GM12864 (cell line): Measurements from ENCODE around the gene SEMA3C.

ENCODE experiments used
- DNase-seq: peaks from one replicate; pipeline ENCODE4 v3.0.0-alpha.2; 2011; ENCODE audit warnings: low read depth
- H3K4me3 ChIP-seq: 2 replicates; pipeline ENCODE4 v1.5.1; 2011; ENCODE audit warnings: mild to moderate bottlenecking, low read depth, low read length, control low read depth
- CTCF ChIP-seq: IDR thresholded peaks from 2 replicates; pipeline ENCODE4 v1.5.1; 2011; ENCODE audit warnings: low read depth, mild to moderate bottlenecking, moderate library complexity, low read length, control low read depth, inconsistent platforms; ENCODE audit errors: missing control alignments

Gene SEMA3C

GRCh38 chr7:80794631-80795573 is 123.9 kb downstream of the SEMA3C start:
- TF ChIP-seq CTCF, result no peak
- DNase-seq, result no peak

GRCh38 chr7:80791509-80791929 is 127.3 kb downstream of the SEMA3C start:
- no peak for DNase-seq
- H3K4me3 ChIP-seq, result no peak overlapping the region
- TF ChIP-seq CTCF, result no peak

More at GRCh38 chr7:80794631-80795573, 123.9 kb downstream of the SEMA3C start:
- H3K4me3 ChIP-seq, result no peak overlapping the region

GRCh38 chr7:80790877-80791276 is 128.0 kb downstream of the SEMA3C start:
- no peak for TF ChIP-seq CTCF
- no peak overlapping the region for H3K4me3 ChIP-seq
- DNase-seq, result no peak

GRCh38 chr7:80787721-80788120 is 131.1 kb downstream of the SEMA3C start:
- TF ChIP-seq CTCF, result no peak
- no peak overlapping the region for H3K4me3 ChIP-seq
- DNase-seq, result no peak

GRCh38 chr7:80785961-80786536 is 132.8 kb downstream of the SEMA3C start:
- no peak for TF ChIP-seq CTCF
- H3K4me3 ChIP-seq, result no peak overlapping the region
- DNase-seq, result no peak

GRCh38 chr7:80785276-80785675 is 133.6 kb downstream of the SEMA3C start:
- no peak overlapping the region for H3K4me3 ChIP-seq
- DNase-seq, result no peak
- no peak for TF ChIP-seq CTCF
